Spleen (tissue), 7 donors: Measurements from ENCODE around the gene HHLA2.

ENCODE experiments used
- CTCF ChIP-seq, 11 experiments: fragments of 200-600 bp in 7 of 11; fragments of 450-650 bp in 4 of 11; sonication (generic) in 4 of 11; IDR thresholded peaks in 8 of 11; conservative IDR thresholded peaks in 3 of 11; 1 replicate in 7 of 11; 2 replicates in 4 of 11; pipeline versions ENCODE4 v1.4.0 to v1.8.0; 2016 to 2021; ENCODE audit warnings: antibody characterized with exemption in 11 of 11, inconsistent platforms in 4 of 11, mild to moderate bottlenecking in 1 of 11
- POLR2A ChIP-seq, 3 donors: fragments of 450-650 bp; IDR thresholded peaks; one replicate each; pipeline ENCODE4 v1.5.1; 2017; ENCODE audit warnings: antibody characterized with exemption in 3 of 3, mild to moderate bottlenecking in 1 of 3
- POLR2AphosphoS5 ChIP-seq, 3 donors: sonication (generic); formaldehyde crosslinking; IDR thresholded peaks; one replicate each; pipeline ENCODE4 v1.5.1; 2017; ENCODE audit warnings: antibody characterized with exemption in 3 of 3
- donor health status: DM: no; HTN: no; CAD: no; lungs with moderate emphysema.
- donor health status: DM: no; HTN: no; CAD: no.
- donor health status: DM: no; HTN: no; CAD: no.

GRCh38 chr3:108324177-108324576 lies 27.8 kb downstream of the HHLA2 start:
- TF ChIP-seq POLR2A (IDR thresholded peaks at IDR 0.05) (no peak), CTCF (IDR thresholded peaks at IDR 0.05 in 8 of 11, conservative IDR thresholded peaks at IDR 0.05 in 3 of 11) (no peak), POLR2AphosphoS5 (IDR thresholded peaks at IDR 0.05) (no peak)
